ENCODE data around the gene FATE1.

Gene FATE1

DNA sequence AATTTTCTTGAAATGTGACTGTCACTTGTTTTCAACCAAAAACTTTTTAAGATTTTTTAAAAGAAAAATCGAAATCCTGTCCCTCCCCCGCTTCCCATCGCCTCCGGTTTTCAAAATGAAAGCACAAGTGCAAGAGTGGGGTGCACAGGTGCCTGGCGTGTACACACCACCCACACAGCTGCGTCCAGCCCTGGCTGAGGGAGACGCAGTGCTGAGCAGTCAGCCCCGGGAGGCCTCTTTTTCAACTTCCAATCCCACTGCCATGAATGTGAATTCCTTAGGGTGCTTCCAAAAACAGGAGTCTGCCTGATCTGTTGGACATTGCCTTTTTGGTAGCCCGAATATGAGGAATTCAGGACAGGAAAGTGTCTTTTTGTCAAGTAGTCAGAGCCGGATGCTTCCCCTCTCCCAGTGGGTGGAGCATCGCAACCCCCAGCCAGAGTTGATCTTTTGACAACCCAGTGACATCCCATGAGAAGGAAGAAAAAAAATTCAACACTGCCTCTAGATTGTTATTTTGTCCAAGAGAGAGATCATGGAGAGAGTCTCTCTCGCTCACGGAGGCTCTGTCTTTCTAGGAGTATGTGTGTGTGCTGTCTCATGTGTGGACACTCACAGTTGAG, 11.7 kb upstream of the FATE1 start:
- no peak for DNase-seq

- DNase-seq, result no peak
Observed at GRCh38 chrX:151708821-151709220, 7.0 kb upstream of the FATE1 start.

- no peak for DNase-seq
Observed at GRCh38 chrX:151710457-151710856, 5.4 kb upstream of the FATE1 start.

DNA sequence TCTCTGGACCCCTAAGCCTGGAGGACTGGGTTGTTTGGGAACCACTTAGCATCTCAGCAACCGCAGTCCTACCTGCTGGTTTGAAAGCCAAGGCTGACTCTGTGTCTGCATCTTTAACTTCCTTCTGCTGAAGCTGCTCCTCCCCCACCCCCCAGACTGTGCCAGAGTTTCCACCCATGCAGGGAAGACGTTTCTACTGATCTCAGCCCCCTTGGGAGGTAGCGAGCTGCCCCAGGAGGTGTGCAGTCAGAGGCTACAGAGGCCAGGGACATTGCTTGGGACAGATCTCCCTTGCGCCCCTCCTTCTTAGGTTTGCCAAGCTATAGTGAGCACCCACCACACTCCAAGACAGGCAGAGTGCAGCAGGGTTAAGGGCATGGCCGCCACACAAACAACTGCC, 4.7 kb upstream of the FATE1 start:
- no peak for DNase-seq

GRCh38 chrX:151711787-151712186, 4.0 kb upstream of the FATE1 start:
- DNase-seq, result no peak

- DNase-seq, result no peak
Observed at GRCh38 chrX:151712253-151712652, 3.6 kb upstream of the FATE1 start.

DNA sequence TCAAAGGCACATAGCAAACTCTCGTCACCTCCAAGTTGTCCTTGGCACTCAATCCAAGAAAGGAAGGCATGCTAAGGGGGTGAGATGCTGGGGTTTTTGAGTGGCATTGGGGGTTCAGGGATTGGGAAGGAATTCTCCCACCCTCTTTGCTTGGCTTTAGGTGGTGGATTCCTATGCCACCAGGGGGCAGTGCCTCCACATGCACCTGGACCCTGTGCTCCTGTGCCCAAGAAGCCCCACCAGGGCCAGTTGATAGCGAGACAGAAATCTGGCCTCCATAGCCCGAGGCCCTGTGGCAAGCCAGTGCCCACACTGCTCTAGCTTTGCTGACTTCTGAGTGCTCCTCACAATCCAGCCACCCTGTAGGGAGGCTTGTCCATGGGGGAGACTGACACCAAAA, 2.0 kb upstream of the FATE1 start:
- DNase-seq, result no peak

GRCh38 chrX:151714362-151714761, 1.5 kb upstream of the FATE1 start:
- DNase-seq, result no peak

- DNase-seq, result no peak
Observed at GRCh38 chrX:151722241-151722846, 6.5 kb downstream of the FATE1 start.

GRCh38 chrX:151723156-151723760, 7.4 kb downstream of the FATE1 start:
- no peak for DNase-seq

- no peak for DNase-seq
Observed at GRCh38 chrX:151724563-151725337, 8.9 kb downstream of the FATE1 start.

DNA sequence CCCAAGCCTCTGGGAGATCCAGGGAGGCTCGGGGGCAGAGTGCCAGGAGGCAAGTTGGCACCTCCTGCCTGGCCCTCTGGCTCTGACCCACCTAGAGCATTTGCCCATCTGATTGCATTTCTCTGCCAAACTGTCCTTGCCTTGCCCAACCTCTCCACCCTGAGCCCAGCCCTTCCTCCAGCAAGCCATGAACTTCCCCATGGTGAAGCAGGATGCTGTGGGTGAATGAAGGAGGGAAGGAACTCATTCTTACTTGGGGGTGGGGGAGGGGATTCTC, 9.4 kb downstream of the FATE1 start:
- no peak for DNase-seq

- DNase-seq, result no peak
Observed at GRCh38 chrX:151726751-151727150, 10.9 kb downstream of the FATE1 start.

DNA sequence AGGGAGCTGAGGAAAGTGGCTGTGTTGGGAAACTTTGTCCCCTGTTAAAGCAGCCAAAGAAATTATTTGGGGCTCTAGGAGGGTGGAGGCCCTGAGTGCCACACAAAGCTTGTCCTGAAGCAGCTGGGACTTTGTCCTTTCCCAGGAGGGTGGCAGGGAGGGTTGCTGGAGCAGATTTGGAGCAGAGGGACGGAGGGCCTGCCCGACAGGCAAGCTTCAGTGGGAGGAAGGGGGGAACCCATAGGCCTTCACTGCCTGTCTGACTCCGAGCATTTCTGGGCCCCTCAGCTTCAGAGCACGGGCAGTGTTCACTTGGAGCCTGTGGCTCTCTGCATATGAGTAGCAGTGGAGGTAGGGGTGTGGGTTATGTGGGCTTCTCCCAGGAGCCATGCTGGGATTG, 11.5 kb downstream of the FATE1 start:
- DNase-seq, result no peak

GRCh38 chrX:151729056-151729725, 13.4 kb downstream of the FATE1 start:
- DNase-seq, result no peak

- no peak for DNase-seq
Observed at GRCh38 chrX:151734446-151734845, 18.6 kb downstream of the FATE1 start, which contains the start of gene CNGA2. CNGA2 (plus strand) TSS chrX:151734746; CDS start chrX:151738484, 3,738 bp downstream.

DNA sequence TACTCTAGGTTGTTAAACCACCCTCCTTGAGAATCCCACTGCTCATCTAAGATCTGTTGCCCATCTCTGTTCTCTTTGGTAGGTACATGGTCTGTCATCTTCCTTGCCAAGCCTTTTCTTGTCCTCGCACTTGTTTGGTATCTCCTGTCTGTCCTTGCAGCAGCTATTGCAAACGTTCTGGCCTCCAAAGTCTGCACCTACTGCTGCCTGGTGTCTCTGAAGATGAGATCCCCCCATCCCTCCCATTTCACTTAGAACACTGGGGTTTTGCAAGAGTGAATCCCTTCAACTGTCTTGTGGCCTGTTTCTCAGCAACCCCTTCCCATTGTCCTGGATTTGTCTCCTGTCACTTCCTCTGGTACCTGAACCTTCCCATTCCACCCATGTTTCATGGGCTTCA, 19.4 kb downstream of the FATE1 start:
- DNase-seq, result no peak

GRCh38 chrX:151736685-151737084, 20.9 kb downstream of the FATE1 start:
- no peak for DNase-seq

- DNase-seq, result no peak
Observed at GRCh38 chrX:151737494-151737893, 21.7 kb downstream of the FATE1 start.

DNA sequence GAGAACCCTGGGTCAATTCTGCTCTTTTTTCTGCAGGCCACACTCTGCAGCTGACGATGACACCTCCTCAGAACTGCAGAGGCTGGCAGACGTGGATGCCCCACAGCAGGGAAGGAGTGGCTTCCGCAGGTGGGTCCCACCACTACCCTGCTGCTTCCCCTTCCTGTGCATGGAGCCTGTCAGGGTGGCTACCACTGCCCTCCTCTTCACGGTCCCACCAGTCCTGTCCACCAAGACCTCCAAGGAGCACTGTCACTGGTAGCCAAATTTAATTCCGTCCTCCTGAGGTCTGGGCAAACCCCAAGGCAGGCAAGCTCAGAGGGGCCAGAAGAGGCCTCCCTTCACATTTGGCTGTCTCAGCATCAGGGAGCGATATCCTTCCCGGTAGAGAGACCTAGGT, 22.9 kb downstream of the FATE1 start:
- DNase-seq, result no peak

GRCh38 chrX:151741606-151742005, 25.8 kb downstream of the FATE1 start:
- no peak for DNase-seq

DNA sequence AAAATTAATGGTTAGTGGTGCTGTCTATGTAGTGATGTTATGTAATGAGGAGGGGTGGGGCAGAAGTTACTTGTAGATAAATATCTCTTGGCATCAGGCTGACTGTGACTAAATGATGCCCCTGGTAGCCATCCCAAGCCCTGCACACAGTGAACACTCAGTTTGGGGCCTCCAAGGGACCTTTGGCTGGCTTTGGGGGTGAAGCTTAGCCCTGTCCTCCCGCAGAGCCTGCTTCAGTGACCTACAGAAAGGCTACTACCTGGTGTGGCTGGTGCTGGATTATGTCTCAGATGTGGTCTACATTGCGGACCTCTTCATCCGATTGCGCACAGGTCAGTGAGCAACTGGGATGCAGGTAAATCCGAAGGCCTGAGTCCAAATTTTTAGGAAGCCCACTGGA, 26.5 kb downstream of the FATE1 start:
- DNase-seq, result no peak

- DNase-seq, result no peak
Observed at GRCh38 chrX:151743651-151744470, 28.0 kb downstream of the FATE1 start.
